NCI-H774 (cell line): Measurements from ENCODE around the gene BLOC1S5.
"Not testable (repeated sequence)": the region's sequence is repeated elsewhere in the genome, so short reads cannot be mapped to it uniquely, and the experiment has no call there.

Experiments used
- DNase-seq: peaks from one replicate; lab custom pipeline; 2025; lab: John Stamatoyannopoulos, UW

The BLOC1S5 gene

DNA sequence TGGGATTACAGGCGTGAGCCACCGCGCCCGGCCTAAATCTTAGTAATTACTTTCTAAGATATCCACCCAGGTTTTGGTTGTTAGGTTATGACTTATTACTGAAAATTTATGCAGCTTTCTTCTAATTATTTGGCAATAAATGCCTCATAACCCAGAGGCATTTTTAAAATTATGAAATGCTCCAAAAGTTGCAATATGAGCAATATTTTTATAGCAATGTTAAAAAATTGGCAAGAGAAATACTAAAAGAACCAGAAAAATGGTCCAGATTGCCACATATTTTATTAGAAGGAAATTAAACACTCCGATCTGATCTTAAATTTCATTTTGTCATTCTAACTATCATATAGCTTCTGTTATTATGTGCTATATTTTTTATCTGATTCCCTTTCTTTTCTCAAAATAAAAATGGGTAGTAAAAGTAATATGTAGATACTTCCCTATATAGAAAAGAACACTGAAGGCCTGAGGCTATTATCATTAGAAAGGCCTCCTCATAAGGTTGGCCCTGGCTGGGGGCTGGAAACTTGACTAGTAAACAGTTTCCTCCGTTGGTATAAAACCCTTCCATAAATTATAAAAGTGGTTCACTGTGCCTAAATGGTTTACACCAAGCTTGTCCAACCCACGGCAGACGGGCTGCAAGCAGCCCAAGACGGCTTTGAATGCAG is 22.1 kb downstream of the BLOC1S5 start:
- DNase-seq: no peak

DNA sequence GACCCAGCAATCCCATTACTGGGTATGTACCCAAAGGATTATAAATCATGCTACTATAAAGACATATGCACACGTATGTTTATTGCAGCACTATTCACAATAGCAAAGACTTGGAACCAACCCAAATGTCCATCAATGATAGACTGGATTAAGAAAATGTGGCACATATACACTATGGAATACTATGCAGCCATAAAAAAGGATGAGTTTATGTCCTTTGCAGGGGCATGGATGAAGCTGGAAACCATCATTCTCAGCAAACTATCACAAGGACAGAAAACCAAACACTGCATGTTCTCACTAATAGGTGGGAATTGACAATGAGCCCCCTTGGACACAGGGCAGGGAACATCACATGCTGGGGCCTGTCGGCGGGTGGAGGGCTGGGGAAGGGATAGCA is 30.1 kb downstream of the BLOC1S5 start:
- not testable (repeated sequence) for DNase-seq

DNA sequence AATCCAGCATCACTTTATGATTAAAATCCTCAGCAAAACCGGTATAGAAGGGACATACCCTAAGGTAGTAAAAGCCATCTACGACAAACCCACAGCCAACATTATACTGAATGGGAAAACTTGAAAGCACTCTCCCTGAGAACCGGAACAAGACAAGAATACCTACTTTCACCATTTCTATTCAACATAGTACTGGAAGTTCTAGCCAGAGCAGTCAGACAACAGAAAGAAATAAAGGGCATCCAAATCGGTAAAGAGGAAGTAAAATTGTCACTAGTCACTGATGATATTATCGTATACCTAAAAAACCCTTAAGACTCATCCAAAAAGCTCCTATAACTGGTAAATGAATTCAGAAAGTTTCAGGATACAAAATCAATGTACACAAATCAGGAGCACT is 33.3 kb downstream of the BLOC1S5 start:
- no peak for DNase-seq

DNA sequence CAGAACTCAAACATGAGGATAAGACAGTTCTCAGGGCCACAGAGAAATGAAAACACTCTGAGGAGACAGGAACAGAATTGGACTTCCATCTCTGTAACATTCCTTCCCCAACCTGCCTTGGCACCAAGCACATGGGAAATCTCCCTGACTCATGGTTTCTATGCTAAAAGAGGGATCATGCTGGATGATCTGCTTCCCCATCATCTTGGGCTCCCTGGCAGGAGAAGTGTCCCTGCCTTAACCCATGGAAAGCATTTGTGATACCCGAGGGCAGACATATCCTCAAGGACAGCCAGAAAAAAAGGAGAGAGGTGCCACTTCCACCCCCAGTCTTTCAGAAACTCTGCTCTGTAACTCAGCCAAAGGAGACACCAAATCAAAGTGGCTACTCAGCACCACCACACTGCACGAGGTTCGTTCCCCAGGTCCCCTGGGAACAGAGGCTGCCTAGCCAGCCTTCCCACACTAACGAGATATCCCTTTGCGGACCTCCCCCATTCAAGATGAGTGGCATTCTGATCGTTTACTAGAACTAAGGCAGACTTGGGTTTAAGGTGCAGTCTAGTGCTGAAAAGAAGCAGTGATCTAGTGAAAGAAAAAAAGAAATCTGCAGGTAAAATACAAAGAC is 34.8 kb downstream of the BLOC1S5 start:
- DNase-seq: no peak

DNA sequence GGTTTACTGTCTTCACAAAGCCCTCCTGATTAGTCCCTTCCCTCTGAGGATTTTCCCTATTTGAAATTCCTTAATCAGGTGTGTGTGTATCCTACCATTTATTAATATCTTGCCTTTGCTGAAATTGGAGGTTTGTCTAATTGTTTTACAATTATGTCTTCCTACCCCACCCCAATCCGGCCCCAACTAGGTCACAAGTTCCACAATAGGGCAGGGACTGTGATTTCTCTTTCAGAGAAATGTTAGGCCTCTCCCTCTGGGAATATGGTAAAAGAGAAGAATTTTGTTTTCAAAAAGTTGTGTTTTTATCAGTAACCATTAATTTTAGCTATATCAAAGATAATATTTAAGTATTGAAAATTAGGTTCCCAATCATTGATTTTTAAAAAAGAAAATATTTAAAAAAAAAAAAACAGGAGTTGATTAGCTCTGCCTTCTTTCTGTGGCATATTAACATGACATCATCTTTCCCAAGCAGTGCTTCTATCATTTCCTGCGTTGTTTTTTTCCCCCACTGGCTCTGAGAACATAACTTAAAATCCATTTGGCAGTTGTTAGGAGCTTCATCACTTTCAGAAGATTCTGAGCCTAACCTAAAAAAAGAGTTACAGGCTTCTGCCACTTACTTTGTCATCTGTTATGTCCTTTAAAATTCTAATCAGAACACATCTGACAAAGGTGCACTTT is 36.1 kb downstream of the BLOC1S5 start:
- no peak for DNase-seq

DNA sequence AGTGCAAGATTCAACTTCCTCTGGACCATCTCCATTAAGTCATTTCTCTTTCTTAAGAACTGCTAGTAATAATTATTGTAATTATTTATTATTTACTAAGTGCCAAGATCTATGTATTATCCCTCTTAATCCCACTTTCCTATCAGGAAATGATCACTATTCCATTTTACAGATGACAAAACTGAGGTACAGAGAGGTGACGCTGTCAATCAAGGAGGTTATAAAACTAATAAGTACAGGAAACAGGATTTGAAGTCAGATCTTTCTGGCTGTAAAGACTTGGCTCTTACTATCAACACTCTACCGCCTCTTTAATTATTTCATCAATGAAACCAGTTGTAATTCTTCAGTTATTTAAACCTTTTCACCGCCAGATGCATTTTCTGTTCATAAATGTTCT is 37.4 kb downstream of the BLOC1S5 start:
- DNase-seq: no peak

DNA sequence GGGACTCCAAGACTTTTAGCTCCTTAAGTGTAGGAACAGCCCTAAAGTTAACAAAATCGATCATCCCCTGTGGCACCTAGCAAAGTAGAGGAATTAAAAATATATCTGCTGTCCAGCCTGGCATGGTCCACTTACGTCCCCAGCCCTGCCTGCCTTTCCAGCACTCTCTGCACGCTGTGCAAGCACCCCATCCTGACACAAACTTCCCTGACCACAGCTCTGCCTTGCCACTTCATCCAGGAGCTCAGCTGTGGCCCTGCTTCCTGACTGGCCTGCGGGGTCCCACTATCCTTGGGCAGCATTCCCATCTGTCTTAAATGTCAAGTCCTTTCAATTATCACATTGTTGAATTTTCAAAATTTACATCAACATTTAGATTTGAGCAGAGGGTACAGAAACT is 39.0 kb downstream of the BLOC1S5 start:
- DNase-seq: no peak

- DNase-seq: no peak
These were observed 40.6 kb downstream of the BLOC1S5 start for GRCh38 chr6:8023638-8024037.

DNA sequence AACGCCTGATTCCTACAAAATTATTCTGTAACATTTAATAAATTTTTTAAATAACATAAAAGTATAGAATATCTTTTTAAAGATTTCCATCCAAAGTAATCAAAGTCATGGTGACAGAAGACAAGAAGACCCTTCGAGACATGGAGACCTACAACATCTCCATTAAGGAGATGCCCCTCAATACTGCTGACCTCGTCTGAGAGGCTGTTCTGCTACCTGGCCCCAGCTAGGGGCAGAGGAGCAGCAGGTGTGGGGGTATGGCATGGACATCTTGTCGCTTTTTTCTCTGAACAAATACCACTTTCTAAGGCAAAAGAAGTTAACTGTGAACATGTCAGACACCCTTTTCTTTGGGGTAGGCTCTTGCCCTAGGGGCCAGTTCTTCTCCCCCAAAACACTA is 44.1 kb downstream of the BLOC1S5 start:
- no peak for DNase-seq

DNA sequence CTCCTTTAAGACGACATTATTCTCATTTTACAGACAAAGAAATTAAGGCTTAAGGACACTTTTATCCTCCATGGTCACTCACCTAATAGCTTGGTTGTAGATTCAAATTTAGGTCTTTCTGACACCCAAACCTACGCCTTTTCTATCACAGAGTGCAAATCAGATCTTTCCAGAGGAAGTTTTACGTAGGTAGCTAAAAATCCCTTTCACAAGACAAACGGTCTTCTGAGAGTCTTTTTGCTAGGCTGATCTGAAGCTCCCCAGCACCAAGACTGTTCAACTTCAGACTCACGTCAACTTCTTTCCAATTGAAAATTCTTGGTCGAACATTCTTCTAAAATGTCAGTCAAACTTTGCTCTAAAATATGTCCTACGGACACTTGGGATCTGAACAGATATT is 46.5 kb downstream of the BLOC1S5 start:
- DNase-seq: no peak

DNA sequence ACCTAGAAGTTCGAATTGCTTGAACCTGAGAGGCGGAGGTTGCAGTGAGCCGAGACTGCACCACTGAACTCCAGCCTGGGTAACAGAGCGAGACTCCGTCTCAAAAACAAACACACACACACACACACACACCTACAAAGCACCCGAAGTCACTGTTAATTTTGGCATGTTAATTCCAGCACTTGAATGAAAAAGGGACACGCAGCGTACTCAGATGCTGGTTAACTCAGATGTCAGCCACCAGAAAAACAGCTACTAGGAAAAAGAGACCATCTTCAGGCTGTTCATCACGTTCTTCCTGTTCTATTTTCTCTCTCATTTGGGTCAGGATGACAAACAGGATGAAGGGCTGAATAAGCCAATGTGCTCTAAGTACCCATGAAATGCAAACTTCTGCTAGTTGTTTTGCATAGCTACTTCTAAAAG is 46.9 kb downstream of the BLOC1S5 start:
- DNase-seq: no peak

DNA sequence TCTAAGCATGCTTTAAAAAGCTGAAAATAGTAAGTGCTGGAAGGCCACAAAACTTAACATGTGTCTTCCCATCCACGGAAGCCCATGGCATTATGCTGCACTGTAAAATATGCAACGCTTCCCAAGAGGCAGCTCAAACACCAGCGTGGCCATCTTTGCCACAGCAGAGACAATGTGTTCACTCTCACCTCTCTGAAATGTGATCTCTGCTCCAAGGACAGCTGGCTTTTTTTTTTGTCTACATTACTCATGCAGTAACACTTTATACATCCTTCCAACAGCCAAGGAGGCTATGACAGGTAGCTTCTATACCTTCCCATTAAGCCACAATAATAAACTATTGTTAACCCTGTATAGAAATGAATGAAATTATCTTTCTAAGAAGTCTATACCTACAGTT is 49.2 kb downstream of the BLOC1S5 start:
- DNase-seq: no peak

GRCh38 chr6:8013763-8014162 is 50.4 kb downstream of the BLOC1S5 start:
- DNase-seq: no peak

DNA sequence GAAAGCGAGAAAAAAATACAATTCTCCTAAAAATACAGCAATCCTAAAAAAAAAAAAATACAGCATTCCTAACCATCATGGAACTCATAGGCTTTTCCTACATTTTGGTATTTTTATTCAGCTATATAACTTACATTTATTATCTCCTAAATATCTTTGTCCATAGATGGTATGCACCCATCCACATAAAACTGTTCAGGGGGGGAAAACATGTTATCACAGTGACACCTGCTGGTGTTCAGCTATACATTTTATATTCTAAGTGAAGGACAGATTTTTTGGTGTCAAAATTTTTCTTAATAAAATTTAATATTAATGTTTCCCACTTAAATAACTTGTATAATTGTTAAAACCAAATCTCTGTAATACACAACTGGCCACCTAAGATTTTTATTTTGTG is 58.0 kb downstream of the BLOC1S5 start:
- no peak for DNase-seq

DNA sequence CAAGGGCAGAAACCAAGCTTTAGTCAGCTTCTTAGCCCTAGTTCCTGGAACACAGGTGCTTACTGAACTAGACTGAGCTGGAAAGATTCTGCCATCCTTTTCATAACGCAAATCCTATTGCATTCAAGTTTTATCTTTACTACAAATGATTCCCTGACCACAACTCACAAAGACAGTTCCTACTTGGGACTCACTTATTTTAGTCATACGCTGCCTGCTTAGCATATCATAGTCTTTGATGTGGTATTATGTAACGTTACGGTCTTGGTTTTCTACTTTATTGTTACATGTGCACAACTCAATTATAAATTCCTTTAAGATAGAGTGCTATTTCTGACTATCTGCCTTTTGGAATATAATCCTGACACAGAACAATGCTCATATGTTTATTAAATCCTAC is 59.1 kb downstream of the BLOC1S5 start:
- no peak for DNase-seq

GRCh38 chr6:8000636-8001035 is 63.6 kb downstream of the BLOC1S5 start:
- DNase-seq: no peak

DNA sequence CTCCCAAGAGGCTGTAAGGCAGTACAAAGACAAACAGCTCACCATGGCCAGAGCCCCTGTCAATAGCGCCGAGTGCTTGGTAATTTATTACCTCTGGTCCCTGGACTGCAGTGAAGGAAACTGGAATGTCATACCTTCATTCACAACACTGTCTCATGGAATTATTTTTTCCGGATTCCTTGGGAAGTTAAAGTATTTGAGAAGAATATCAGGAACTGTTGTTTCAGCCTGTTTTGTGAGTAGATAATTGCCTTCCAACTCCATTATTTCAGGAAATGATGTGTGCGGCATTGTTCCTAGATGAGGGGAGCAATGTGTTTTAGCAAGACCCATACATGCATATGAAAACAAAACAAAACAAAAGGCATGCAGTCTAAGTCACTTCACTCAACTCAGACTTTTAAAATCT is 64.0 kb downstream of the BLOC1S5 start:
- DNase-seq: no peak

DNA sequence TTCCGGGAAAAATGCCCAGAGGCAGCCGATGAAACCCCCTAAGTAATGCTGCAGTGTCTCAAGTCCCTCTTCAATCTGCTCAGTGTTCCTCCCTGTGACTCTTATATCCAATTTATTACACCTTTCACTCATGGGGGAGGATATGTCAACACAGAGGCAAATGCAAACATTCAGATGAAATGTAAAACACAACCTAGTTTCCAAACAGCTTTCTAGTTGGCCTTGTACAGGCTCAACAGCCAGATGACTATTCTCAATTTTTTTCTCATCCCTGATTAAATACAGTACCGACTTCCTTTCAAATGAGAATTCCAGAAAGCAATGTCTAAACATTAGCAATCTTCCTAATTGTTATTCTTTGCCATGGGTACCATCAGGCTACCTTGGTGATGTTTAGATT is 65.0 kb downstream of the BLOC1S5 start:
- no peak for DNase-seq

DNA sequence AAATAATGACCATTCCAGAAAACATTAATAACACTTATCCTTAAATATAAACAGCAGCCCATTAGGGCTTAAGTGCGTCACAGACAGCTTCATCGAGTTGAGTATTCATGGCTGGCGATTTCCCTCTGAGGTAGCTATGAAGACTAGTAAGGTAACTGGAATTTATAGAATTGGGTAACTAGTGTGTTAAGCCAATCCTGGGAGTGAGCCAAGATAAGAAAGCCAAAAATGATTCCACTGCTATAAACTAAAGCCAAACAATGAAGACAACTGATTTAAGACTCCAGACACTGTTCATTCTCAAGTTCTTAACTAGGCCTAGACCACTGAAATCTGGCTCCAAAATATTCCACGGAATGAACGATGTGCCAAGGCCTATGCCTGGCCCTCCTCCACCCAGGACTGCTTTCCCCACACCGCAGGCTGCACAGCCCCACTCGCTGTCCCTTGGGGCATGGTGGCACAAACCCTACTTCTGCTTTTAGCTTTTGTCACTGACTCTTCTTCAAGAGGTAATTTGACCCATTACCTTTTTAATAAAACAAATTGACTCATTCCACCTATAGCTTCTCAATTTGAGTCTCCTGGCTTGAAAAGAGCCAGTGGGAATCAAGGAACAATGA is 66.0 kb downstream of the BLOC1S5 start:
- no peak for DNase-seq

GRCh38 chr6:7997286-7997685 is 66.9 kb downstream of the BLOC1S5 start:
- DNase-seq: no peak

DNA sequence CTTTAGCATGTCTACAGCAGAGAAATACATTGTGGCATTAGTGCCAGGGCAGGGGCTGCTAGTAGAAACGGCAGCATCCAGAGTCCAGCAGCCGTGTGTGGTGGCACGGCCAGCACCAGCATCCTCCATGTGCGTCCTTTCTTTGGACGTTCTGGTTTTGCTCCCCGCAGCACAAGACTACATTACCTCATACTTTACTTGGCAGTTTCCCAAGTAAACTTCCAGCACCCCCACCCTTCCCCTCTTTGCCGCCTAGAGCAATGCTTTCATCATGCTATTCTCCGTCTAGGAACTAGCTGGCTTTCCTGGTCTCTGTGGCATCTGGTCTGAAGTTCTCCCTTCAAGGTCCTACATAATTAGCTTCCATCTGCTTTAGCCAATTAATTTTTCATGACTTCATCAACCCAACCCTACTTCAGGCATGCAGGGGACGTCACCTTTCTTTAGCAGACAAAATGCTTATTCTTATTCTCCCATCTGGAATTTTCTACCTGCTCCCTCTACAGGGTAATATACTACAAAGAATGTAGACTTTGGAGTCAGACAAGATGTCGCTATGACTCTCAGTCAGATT is 67.6 kb downstream of the BLOC1S5 start:
- DNase-seq: no peak

DNA sequence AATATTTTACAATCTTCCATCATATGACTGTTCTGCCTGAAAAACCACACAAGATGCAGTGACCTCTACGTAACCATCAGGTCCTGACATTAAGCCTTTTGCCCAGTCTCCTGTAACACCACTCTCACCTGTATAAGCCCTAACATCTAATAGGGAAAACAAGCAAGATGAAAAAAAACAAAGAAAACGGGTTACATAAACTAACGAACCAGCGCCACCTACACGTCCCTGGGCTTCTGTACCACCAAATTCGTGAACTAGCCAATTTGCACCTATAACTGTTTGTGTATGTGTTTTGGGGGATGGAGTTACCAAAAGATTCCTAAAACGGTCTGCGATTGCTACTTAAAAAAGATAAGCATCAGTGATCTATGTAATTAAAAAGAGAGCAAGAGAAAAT is 70.2 kb downstream of the BLOC1S5 start:
- no peak for DNase-seq

GRCh38 chr6:7993399-7993798 is 70.8 kb downstream of the BLOC1S5 start:
- DNase-seq: no peak
